Upper lobe of right lung (tissue), 1 donor: ENCODE data around the gene MRPL17. TPM values are rescaled to one million over a fixed set of nuclear protein-coding genes. Genes with fewer than 3 reads are reported as not detected.

Source experiments
- ATAC-seq: fragments of 200-7000 bp; cut with Tn5 transposase; one replicate; pipeline ENCODE4 v1.9.1; 2020; ENCODE audit warnings: mild to moderate bottlenecking, moderate library complexity
- DNase-seq: peaks from one replicate; pipeline ENCODE4 v3.0.0-alpha.2; 2020
- H3K27ac ChIP-seq: fragments of 200-600 bp; one replicate; pipeline ENCODE4 v1.8.0; 2022
- H3K27me3 ChIP-seq: fragments of 200-600 bp; one replicate; pipeline ENCODE4 v1.8.0; 2022; ENCODE audit warnings: mild to moderate bottlenecking
- H3K36me3 ChIP-seq: fragments of 200-600 bp; one replicate; pipeline ENCODE4 v1.8.0; 2022
- H3K4me1 ChIP-seq: fragments of 200-600 bp; one replicate; pipeline ENCODE4 v1.8.0; 2022
- H3K4me3 ChIP-seq: fragments of 200-600 bp; one replicate; pipeline ENCODE4 v1.8.0; 2022; ENCODE audit warnings: mild to moderate bottlenecking
- H3K9me3 ChIP-seq: fragments of 200-600 bp; one replicate; pipeline ENCODE4 v1.8.0; 2022
- intact Hi-C: fragments of 100-400 bp; cut with DNase I; formaldehyde crosslinking; loops from one replicate; pipeline ENCODE4 v1.11.0; 2022
- long read RNA-seq: library from polyadenylated mRNA; unstranded; transcript quantifications from one replicate; pipeline ENCODE4 v2.0.0, GENCODE V29; 2021
- total RNA-seq: library from RNA; stranded (reverse); fragmentation: NEBNext Ultra II Directional; extraction: Animal tissue kit (Norgen Biotek cat#: 25700); gene quantifications from one replicate; pipeline ENCODE4 v1.2.1, GENCODE V29; 2021
- TF ChIP-seq, protein P1 (sequence below): fragments of 200-600 bp; IDR thresholded peaks from one replicate; pipeline ENCODE4 v1.8.0; 2022; ENCODE audit warnings: antibody characterized with exemption
- donor health status: DM: no; HTN: yes; CAD: no; lungs with severe emphysema.

Gene MRPL17
- total RNA-seq = 35.1 TPM
- long read RNA-seq, transcript MRPL17-201 (3 exons, 1,969 nt) = major isoform, 14 of 16 reads
- long read RNA-seq, partial matches to known transcripts = 0 of 16 reads
- long read RNA-seq, other reads (novel, unspliced or antisense) = 1 of 16 reads

- Histone ChIP-seq H3K9me3 (no peaks in the 10 kb centered on the region), H3K4me1 (peaks cover 12% of the 10 kb centered on the region), H3K4me3 (peak within 1 kb of the TSS; percentile 96), H3K27ac (peak within 1 kb of the TSS; percentile 88), H3K36me3 (peaks cover 13% of the 10 kb centered on the region), H3K27me3 (no peaks in the 10 kb centered on the region)
- DNase-seq (peak; percentile 99), ATAC-seq (peak; percentile 99)
- TF ChIP-seq, protein P1, sequence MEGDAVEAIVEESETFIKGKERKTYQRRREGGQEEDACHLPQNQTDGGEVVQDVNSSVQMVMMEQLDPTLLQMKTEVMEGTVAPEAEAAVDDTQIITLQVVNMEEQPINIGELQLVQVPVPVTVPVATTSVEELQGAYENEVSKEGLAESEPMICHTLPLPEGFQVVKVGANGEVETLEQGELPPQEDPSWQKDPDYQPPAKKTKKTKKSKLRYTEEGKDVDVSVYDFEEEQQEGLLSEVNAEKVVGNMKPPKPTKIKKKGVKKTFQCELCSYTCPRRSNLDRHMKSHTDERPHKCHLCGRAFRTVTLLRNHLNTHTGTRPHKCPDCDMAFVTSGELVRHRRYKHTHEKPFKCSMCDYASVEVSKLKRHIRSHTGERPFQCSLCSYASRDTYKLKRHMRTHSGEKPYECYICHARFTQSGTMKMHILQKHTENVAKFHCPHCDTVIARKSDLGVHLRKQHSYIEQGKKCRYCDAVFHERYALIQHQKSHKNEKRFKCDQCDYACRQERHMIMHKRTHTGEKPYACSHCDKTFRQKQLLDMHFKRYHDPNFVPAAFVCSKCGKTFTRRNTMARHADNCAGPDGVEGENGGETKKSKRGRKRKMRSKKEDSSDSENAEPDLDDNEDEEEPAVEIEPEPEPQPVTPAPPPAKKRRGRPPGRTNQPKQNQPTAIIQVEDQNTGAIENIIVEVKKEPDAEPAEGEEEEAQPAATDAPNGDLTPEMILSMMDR = peak; percentile 93
- intact Hi-C loops = loop anchor here (5.0 kb wide), 1 partner anchor 76 kb away; no protein-coding TSS in a partner anchor
Measured at GRCh38 chr11:6682936-6683861, at the start of gene MRPL17. MRPL17 (minus strand) TSS chr11:6683340; CDS start chr11:6683296, 44 bp downstream.

- peaks cover 2% of the 10 kb centered on the region for H3K36me3 ChIP-seq
- peak overlapping the region; percentile 11 for H3K27ac ChIP-seq
- no peaks in the 10 kb centered on the region for H3K4me1 ChIP-seq
- ATAC-seq = no peak
- H3K4me3 ChIP-seq = no peak overlapping the region
- H3K27me3 ChIP-seq = no peaks in the 10 kb centered on the region
- intact Hi-C loops = no loop called here
- TF ChIP-seq, protein P1 = no peak
- DNase-seq = no peak
- H3K9me3 ChIP-seq = no peaks in the 10 kb centered on the region
Measured at GRCh38 chr11:6727971-6728760, 45.0 kb upstream of the MRPL17 start.

- TF ChIP-seq, protein P1 = no peak
- Histone ChIP-seq H3K4me3 (no peak overlapping the region), H3K27ac (no peak overlapping the region), H3K9me3 (no peaks in the 10 kb centered on the region), H3K4me1 (no peaks in the 10 kb centered on the region), H3K36me3 (no peaks in the 10 kb centered on the region), H3K27me3 (no peaks in the 10 kb centered on the region)
- intact Hi-C loops = no loop called here
- no peak for DNase-seq
- no peak for ATAC-seq
Measured at GRCh38 chr11:6725386-6725896, 42.3 kb upstream of the MRPL17 start.

- intact Hi-C loops = no loop called here
- H3K27me3 ChIP-seq = no peaks in the 10 kb centered on the region
- no peak overlapping the region for H3K4me3 ChIP-seq
- no peaks in the 10 kb centered on the region for H3K9me3 ChIP-seq
- H3K4me1 ChIP-seq = no peaks in the 10 kb centered on the region
- H3K36me3 ChIP-seq = no peaks in the 10 kb centered on the region
- DNase-seq (no peak), ATAC-seq (no peak)
- H3K27ac ChIP-seq = no peak overlapping the region
- TF ChIP-seq, protein P1 = no peak
Measured at GRCh38 chr11:6724013-6724412, 40.9 kb upstream of the MRPL17 start.

- intact Hi-C loops = no loop called here
- Histone ChIP-seq H3K9me3 (no peaks in the 10 kb centered on the region), H3K27ac (no peak overlapping the region), H3K4me1 (no peaks in the 10 kb centered on the region), H3K4me3 (no peak overlapping the region), H3K27me3 (no peaks in the 10 kb centered on the region), H3K36me3 (no peaks in the 10 kb centered on the region)
- DNase-seq (no peak), ATAC-seq (peak; percentile 45)
- TF ChIP-seq, protein P1 = no peak
Measured at GRCh38 chr11:6721343-6721742, 38.2 kb upstream of the MRPL17 start.
